ENCODE results near the gene STAT2.

GRCh38 chr12:56337753-56338251 lies 22.1 kb downstream of the STAT2 start:
- no peak for TF ChIP-seq EZH2 (IDR thresholded peaks at IDR 0.05; ENCODE audit: low read depth, unreplicated experiment)
- TF ChIP-seq CTCF (conservative IDR thresholded peaks at IDR 0.05; ENCODE audit: low read depth in 2 of 2), result no peak
- TF ChIP-seq EZH2phosphoT487 (IDR thresholded peaks at IDR 0.05; ENCODE audit: unreplicated experiment), result no peak
- no peak for TF ChIP-seq CREB1 (CRISPR knock-in tag; IDR thresholded peaks at IDR 0.05; ENCODE audit: low read depth)
- TF ChIP-seq POLR2AphosphoS5 (IDR thresholded peaks at IDR 0.05; ENCODE audit: low read depth), result no peak
- TF ChIP-seq REST (IDR thresholded peaks at IDR 0.05; ENCODE audit: unreplicated experiment), result no peak

Measured in GM23338 (cell line).